K562 (cell line): ENCODE results near the gene FAM24A. TPM values are rescaled to one million over a fixed set of nuclear protein-coding genes. Genes with fewer than 3 reads are reported as not detected.

Experiments
- CBX2 ChIP-seq: fragments of 200-600 bp; sonication (generic); IDR thresholded peaks from one replicate; pipeline ENCODE4 v1.6.1; 2012; ENCODE audit warnings: mild to moderate bottlenecking, low read length, inconsistent platforms; ENCODE audit not compliant: insufficient read depth, poor library complexity, severe bottlenecking
- CEBPB ChIP-seq: fragments of 450-650 bp; IDR thresholded peaks from 2 replicates; pipeline ENCODE4 v1.6.1; 2016; ENCODE audit warnings: missing genetic modification characterization, missing compliant biosample characterization
- FOSL1 ChIP-seq: fragments of 200-800 bp; sonication (Bioruptor generic); conservative IDR thresholded peaks from 2 replicates; pipeline ENCODE4 v1.6.1; 2016; ENCODE audit warnings: missing genetic modification characterization, missing compliant biosample characterization
- MLLT1 ChIP-seq, 2 experiments: fragments of 450-650 bp; IDR thresholded peaks; 2 replicates each; pipeline ENCODE4 v1.6.1; 2016
- MYBL2 ChIP-seq, 2 experiments: fragments of 450-650 bp in 1 of 2; sonication (generic) in 1 of 2; formaldehyde crosslinking in 1 of 2; IDR thresholded peaks; 2 replicates each; pipeline versions ENCODE4 v1.6.1 to v1.8.1; 2017 to 2022; ENCODE audit warnings: borderline replicate concordance in 1 of 2, inconsistent platforms in 1 of 2, low read depth in 1 of 2, mild to moderate bottlenecking in 1 of 2, missing genetic modification reagents in 1 of 2, moderate library complexity in 1 of 2
- NFATC3 ChIP-seq: fragments of 450-650 bp; IDR thresholded peaks from 2 replicates; pipeline ENCODE4 v1.6.1; 2017; ENCODE audit warnings: mild to moderate bottlenecking
- POLR2G ChIP-seq: fragments of 200-400 bp; formaldehyde crosslinking; IDR thresholded peaks from 2 replicates; pipeline ENCODE4 v1.6.1; 2017; ENCODE audit warnings: low read depth, mild to moderate bottlenecking, antibody characterized with exemption, low read length, moderate library complexity
- RBFOX2 ChIP-seq: fragments of 200-400 bp; formaldehyde crosslinking; IDR thresholded peaks from 2 replicates; pipeline ENCODE4 v1.6.1; 2017; ENCODE audit warnings: low read depth, mild to moderate bottlenecking, low read length, moderate library complexity
- SIX5 ChIP-seq, 2 experiments: IDR thresholded peaks; 2 replicates each; pipeline ENCODE4 v1.6.1; 2011; ENCODE audit warnings: low read length in 2 of 2, borderline replicate concordance in 1 of 2, low read depth in 1 of 2, mild to moderate bottlenecking in 1 of 2, moderate library complexity in 1 of 2; ENCODE audit not compliant: insufficient read depth in 1 of 2
- THRAP3 ChIP-seq: fragments of 450-650 bp; IDR thresholded peaks from 2 replicates; pipeline ENCODE4 v1.6.1; 2016; ENCODE audit warnings: mild to moderate bottlenecking, inconsistent platforms, borderline replicate concordance
- TRIM24 ChIP-seq, 2 experiments: fragments of 450-650 bp; IDR thresholded peaks; 2 replicates each; pipeline ENCODE4 v1.6.1; 2016
- ZSCAN32 ChIP-seq: fragments of 450-650 bp; formaldehyde crosslinking; IDR thresholded peaks from 2 replicates; pipeline ENCODE4 v1.4.0; 2020; ENCODE audit warnings: mild to moderate bottlenecking, moderate library complexity
- polyA plus RNA-seq, 8 experiments: library from polyadenylated mRNA; depleted of rRNA in 4 of 8; stranded (reverse) in 5 of 8; unstranded in 3 of 8; fragments of >200 nt; fragmentation: Nextera tagmentation in 2 of 8; fragmentation: Illumina TruSeq in 1 of 8; extraction: Ambion mirVana in 2 of 8; extraction: Trizol in 1 of 8; gene quantifications; 2 replicates each; pipeline versions ENCODE4 v1.2.1 to v1.2.3, GENCODE V29; 2011 to 2014; ENCODE audit warnings: inconsistent platforms in 1 of 8, missing spikeins in 1 of 8
- total RNA-seq, 7 experiments: library from RNA; depleted of rRNA in 6 of 7; stranded (reverse); fragments of >200 nt in 6 of 7; fragmentation: Illumina TruSeq in 2 of 7; extraction: Trizol in 2 of 7; gene quantifications; 2 replicates each; pipeline versions ENCODE4 v1.2.1 to v1.2.3, GENCODE V29; 2011 to 2021; ENCODE audit warnings: low replicate concordance in 1 of 7
- TF ChIP-seq, protein P1 (sequence below): fragments of 200-800 bp; sonication (Bioruptor generic); IDR thresholded peaks from 2 replicates; pipeline ENCODE4 v1.6.1; 2017; ENCODE audit warnings: missing genetic modification characterization, missing compliant biosample characterization
- TF ChIP-seq, protein P2 (sequence below): fragments of 250-450 bp; sonication (Bioruptor Pico); IDR thresholded peaks from 2 replicates; pipeline ENCODE4 v1.6.1; 2021; ENCODE audit warnings: mild to moderate bottlenecking
- TF ChIP-seq, protein P3 (sequence below): fragments of 250-450 bp; sonication (Bioruptor Pico); IDR thresholded peaks from 2 replicates; pipeline ENCODE4 v1.4.0; 2020

The FAM24A gene
- total and polyA plus RNA-seq, 9 of the 15 experiments (the other 6 are each of a cell fraction or from before 2014, with no cell fraction given): not detected

DNA sequence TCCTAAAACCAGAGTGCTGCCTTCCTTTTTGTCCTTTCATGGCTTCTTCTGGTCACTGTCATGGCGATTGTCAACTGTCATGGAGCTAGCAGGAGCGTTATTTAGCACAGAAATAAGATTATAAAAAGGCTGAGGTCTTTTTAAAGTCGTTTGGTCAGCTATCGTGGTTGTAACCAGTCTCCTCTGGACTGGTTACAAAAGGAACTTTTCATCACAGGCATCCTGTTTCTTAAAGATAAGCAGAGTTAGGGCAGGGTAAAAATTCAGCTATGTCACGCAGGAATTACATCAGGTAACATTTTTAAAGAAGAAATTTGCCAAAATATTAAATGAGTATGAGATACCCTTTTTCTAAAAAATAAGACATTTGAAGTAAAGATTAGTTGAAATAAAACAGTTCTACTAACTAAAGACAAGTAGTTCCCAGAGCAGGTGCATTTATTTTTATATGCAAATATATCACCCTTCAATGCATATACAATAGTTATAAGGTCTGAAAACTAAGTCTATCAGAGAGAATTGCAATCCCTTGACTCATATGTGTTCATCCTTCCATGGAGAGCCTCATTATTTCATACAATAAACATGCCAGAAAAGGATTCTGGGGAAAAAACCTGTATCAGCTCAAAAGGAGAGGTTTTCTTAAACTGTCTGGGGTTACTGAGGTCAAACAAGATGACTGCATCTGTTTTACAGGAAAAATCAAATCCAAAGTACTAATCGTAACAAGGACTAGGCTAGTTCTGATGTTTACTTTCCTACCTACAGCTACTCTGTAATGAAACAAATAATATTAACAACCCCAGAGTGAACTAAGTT lies 20.9 kb downstream of the FAM24A start (continued):
- TF ChIP-seq ZSCAN32 (CRISPR knock-in tag) (no peak), CBX2 (no peak), RBFOX2 (0 out of 2 replicates have a peak, but pooled peaks have one; percentile 40), NFATC3 (no peak), MLLT1 (IDR thresholded peaks at IDR 0.05) (no peak), TRIM24 (IDR thresholded peaks at IDR 0.05) (peak; percentile 45 to 64; a peak in 2 of 4 replicates), POLR2G (no peak), FOSL1 (tag) (peak; percentile 48), THRAP3 (no peak), MYBL2 (IDR thresholded peaks at IDR 0.05; ENCODE audit: low read depth) (peak; percentile 41; the same call in 1 of the 2 replicates), MYBL2 (CRISPR knock-in tag; IDR thresholded peaks at IDR 0.05; ENCODE audit: borderline replicate concordance) (no peak), SIX5 (IDR thresholded peaks at IDR 0.05; ENCODE audit: borderline replicate concordance in 1 of 2, insufficient read depth in 1 of 2, low read depth in 1 of 2, low read length in 2 of 2) (no peak), CEBPB (peak; percentile 50; the same call in 1 of the 2 replicates)
- TF ChIP-seq, protein P1, sequence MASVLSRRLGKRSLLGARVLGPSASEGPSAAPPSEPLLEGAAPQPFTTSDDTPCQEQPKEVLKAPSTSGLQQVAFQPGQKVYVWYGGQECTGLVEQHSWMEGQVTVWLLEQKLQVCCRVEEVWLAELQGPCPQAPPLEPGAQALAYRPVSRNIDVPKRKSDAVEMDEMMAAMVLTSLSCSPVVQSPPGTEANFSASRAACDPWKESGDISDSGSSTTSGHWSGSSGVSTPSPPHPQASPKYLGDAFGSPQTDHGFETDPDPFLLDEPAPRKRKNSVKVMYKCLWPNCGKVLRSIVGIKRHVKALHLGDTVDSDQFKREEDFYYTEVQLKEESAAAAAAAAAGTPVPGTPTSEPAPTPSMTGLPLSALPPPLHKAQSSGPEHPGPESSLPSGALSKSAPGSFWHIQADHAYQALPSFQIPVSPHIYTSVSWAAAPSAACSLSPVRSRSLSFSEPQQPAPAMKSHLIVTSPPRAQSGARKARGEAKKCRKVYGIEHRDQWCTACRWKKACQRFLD (CRISPR knock-in tag): no peak; the same call in 1 of the 2 replicates
- TF ChIP-seq, protein P2, sequence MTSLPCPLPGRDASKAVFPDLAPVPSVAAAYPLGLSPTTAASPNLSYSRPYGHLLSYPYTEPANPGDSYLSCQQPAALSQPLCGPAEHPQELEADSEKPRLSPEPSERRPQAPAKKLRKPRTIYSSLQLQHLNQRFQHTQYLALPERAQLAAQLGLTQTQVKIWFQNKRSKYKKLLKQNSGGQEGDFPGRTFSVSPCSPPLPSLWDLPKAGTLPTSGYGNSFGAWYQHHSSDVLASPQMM (CRISPR knock-in tag): no peak
- TF ChIP-seq, protein P3, sequence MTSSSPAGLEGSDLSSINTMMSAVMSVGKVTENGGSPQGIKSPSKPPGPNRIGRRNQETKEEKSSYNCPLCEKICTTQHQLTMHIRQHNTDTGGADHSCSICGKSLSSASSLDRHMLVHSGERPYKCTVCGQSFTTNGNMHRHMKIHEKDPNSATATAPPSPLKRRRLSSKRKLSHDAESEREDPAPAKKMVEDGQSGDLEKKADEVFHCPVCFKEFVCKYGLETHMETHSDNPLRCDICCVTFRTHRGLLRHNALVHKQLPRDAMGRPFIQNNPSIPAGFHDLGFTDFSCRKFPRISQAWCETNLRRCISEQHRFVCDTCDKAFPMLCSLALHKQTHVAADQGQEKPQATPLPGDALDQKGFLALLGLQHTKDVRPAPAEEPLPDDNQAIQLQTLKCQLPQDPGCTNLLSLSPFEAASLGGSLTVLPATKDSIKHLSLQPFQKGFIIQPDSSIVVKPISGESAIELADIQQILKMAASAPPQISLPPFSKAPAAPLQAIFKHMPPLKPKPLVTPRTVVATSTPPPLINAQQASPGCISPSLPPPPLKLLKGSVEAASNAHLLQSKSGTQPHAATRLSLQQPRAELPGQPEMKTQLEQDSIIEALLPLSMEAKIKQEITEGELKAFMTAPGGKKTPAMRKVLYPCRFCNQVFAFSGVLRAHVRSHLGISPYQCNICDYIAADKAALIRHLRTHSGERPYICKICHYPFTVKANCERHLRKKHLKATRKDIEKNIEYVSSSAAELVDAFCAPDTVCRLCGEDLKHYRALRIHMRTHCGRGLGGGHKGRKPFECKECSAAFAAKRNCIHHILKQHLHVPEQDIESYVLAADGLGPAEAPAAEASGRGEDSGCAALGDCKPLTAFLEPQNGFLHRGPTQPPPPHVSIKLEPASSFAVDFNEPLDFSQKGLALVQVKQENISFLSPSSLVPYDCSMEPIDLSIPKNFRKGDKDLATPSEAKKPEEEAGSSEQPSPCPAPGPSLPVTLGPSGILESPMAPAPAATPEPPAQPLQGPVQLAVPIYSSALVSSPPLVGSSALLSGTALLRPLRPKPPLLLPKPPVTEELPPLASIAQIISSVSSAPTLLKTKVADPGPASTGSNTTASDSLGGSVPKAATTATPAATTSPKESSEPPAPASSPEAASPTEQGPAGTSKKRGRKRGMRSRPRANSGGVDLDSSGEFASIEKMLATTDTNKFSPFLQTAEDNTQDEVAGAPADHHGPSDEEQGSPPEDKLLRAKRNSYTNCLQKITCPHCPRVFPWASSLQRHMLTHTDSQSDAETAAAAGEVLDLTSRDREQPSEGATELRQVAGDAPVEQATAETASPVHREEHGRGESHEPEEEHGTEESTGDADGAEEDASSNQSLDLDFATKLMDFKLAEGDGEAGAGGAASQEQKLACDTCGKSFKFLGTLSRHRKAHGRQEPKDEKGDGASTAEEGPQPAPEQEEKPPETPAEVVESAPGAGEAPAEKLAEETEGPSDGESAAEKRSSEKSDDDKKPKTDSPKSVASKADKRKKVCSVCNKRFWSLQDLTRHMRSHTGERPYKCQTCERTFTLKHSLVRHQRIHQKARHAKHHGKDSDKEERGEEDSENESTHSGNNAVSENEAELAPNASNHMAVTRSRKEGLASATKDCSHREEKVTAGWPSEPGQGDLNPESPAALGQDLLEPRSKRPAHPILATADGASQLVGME (CRISPR knock-in tag): no peak
